GM19395 (cell line): ENCODE results near the gene CCDC80.

Source experiments
- ATAC-seq: cut with Tn5 transposase; IDR thresholded peaks from one replicate; pipeline ENCODE4 v1.9.1; 2021; ENCODE audit warnings: mild to moderate bottlenecking, moderate library complexity; ENCODE audit not compliant: unreplicated experiment

CCDC80 gene

DNA sequence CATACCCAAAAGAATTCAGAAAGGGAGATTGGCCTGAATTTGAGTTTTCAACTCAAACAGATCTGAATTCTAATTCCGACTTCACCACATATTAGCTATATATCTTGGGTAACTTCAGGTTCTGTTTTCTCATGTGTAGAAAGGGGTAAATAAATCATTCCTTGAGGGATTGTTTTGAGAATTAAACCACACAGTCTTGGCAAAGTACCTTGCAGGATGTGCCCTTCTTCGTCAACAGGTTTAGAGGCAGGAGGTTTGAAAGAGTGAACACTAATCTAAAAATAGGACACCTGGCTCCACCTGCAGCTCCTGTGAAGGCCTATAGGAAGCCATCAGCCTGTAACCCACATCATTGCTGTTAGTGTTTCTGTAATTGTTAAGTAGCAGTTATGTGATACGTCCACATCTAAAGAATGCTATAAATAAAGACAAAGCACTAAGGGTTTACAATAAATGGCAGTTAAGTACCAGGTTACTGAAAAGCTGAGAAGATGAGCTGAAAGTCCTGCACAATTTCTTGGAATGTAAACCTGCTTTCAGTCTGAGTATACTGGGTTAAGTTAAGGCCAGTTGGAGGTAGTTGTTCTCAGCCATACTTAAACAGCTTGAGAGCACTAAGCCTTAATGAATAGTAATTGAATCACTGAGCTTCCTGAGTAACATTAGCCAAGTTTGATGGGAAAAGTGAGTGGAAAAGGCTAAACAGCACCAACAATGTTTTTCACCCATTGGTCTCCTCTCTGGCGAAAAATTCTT is 6.0 kb downstream of the CCDC80 start:
- no peak for ATAC-seq

DNA sequence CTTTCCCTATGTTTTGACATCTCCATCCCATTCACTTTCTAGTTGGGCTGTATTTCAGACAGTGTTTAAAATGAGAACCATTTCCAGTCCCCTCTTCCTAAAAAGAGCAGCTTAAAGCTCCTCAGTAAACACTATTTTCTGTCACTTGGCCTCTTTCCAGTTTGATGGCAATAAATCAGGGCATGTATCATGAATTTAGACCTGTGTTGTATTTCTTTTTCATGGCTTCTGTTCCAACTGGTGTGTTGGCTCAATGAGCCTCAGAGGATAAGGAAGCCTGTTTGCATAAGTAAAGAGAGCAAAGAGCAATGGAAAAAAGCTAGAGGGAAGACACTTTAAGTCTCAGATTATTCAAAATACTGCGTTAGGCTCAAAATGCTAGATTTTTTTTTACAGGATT is 7.2 kb downstream of the CCDC80 start:
- no peak for ATAC-seq

DNA sequence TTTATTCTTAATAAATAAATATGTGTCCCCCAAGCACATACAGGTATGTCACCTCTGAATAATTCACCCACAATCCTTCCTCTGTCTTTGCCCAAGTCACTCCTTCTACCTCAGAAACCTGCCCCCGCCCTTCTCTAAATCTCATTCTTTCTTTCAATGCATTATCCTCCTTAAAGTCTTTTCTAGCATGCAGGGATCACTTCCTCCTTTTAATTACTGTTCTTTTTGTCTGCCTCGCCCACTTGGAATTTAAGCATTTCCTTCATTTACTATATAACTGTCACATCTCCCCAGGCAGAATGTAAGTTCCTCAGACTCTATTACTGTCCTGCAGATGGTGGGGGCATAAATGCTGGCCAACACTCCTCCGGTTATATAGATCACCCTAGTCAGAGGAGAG is 7.8 kb downstream of the CCDC80 start:
- no peak for ATAC-seq

DNA sequence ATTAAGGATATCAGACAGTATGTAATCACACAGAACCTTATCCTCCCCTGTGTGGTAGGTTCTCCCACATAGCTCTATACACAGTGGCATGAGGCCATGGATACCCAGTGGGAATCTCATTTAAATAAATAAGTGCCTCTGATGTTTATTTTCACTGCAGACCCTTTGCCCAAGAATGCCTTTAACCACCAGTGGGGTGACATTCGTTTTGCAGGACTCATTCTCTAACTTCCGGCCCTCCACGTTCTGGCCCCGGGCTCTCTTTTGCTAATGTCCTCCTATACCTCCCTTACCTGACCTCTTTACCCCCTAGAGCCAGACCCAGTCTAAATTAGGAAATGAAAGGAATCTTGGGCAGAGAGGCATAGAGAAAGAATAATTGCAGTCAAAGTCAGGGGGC is 8.3 kb downstream of the CCDC80 start:
- no peak for ATAC-seq

DNA sequence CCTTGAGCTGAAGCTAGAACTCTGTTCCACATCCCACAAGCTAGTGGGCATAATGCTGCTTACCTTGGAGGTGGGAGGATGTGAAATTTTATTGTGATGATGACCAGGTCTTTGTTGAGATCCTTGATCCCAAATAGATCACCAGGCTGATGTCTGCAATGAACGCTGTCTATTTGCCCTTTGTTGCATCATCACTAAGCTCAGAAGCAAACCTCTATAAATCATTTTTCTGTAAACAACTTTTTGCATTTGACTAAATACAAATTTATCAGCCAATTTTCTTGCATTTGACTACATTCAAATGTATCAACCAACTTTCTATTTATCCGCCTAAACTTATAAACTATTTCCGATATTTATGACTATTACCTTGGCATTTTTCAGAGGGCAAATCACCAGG is 9.7 kb downstream of the CCDC80 start:
- no peak for ATAC-seq

- no peak for ATAC-seq
These were observed 11.5 kb downstream of the CCDC80 start for GRCh38 chr3:112629425-112629824.

GRCh38 chr3:112627919-112628466 is 12.9 kb downstream of the CCDC80 start:
- ATAC-seq = no peak

GRCh38 chr3:112627419-112627818 is 13.5 kb downstream of the CCDC80 start:
- no peak for ATAC-seq

DNA sequence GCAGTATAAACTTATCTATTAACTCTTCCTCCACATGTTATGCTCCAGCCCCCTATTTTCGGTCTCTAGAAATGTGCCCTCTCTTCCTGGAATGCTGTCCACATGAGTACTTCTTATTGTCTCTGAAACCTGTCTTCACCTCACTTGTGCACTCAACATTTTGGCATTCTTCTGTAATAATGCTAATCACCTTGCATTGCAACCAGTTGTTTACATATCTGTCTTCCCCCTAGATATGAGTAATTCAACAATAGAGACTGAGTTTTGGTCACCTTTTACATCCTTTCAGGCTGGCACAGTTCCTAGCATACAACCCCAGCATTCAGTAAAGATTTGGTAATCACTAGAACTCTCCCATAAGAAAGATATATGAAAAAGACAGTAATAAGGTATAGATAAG is 17.2 kb downstream of the CCDC80 start:
- ATAC-seq = no peak

GRCh38 chr3:112623213-112623612 is 17.7 kb downstream of the CCDC80 start:
- ATAC-seq = no peak

- ATAC-seq = peak; percentile 71
These were observed 21.6 kb downstream of the CCDC80 start for GRCh38 chr3:112619295-112619694.

GRCh38 chr3:112617285-112617684 is 23.7 kb downstream of the CCDC80 start:
- ATAC-seq = no peak

DNA sequence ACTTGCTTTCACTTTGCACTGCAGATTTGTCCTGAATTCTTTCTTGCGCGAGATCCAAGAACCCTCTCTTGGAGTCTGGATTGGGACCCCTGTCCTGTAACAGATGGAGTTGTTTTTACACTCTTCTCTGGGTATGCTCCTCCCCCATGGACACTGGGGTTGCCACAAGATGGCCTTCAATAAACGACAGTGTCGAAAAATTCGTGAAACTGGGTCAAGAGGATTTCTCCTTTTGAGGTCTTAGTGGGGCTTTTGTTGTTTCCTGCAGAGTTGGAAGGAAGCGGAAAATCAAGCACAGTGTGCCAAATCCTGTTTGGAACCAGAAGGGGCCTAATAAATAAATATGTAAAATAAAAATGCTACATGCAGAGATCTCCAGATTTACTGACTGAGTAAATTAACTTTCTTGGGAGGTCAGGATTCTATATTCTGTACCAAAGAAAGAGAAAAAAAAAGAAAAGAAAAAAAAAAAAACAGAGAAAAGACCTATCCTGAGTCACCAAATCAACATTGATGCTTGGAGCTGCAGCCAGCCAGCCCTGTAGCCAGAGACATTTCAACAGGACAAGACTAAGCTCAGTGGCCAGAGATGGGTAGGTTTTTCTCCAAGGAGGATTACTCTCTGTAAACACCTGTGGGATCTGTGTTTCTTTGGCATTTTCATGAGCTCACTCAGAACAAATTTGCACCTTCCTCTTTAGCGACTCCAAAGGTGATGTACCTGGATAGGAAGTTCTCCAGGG is 24.8 kb downstream of the CCDC80 start:
- no peak for ATAC-seq

DNA sequence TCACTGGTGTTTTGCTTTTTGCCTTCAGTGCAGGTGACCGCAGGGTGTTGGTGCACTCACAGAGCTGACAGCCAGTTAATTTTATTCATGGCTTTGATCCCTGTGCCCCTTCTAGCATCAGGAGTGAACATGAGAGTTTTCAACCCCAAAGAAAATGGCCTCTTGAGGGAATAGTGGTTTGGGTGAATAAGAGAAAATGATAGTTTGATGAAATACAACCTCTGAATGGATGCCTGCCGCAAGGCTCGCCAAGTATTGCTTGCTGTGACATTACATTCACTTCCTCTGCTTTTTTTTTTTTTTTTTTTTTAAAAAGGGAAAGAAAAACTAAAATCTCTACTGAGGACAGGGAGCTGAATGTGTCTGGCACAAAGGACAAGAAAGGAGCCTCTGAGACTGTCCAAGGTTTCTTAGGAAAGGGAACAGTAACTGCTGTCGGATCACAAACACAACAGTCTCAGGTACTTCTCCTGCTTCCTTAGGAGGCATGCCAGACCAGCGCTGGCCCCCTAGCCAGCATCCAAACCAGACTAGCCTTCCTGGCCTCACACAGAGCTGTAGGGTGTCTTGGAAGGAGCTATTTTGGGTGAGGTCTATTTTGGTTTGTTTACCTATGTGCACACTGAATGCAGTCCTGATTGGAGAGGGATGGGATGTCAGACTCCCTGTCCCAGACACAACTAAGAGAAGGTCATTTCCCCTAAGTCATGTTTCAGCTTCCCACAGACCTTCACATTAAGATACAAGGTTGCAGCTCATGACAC is 29.0 kb downstream of the CCDC80 start:
- ATAC-seq = no peak

DNA sequence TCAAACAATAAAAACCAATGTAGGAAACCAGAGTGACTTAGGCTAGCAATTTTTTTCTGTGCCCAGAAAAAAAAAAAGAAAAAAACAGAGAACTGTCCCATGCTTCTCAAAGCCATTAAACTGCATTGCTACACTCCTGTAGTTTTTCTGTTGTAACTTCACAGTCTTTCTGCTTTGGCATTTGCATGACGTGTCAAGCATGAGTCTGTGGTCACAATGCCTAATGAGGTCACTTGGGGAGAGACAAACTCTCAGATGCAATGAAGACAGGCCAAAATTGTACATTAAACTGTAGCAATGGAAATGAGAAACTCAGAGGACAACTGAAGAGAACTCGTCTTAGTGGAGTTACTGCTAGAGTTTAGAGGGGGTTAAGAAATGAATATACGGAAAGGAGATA is 30.8 kb downstream of the CCDC80 start:
- ATAC-seq = no peak

- ATAC-seq = no peak
These were observed 33.1 kb downstream of the CCDC80 start for GRCh38 chr3:112607863-112608262.

DNA sequence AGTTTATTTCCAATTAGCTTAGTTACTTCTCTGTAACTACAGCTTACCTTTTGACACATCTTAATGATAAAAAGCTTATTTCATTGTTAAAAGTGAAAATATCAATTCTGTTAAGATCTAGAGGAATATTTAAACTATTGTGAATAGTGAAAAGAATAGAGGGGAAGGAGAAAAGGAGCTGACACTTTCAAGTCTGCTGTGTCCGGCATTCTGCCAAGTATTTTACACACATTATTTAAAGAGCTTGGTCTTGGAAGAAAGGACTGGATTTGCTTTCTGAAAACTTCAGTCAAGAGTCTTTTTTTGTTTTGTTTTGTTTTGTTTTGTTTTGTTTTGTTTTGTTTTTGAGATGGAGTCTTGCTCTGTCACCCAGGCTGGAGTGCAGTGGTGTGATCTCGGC is 34.8 kb downstream of the CCDC80 start:
- ATAC-seq = no peak

- ATAC-seq = no peak
These were observed 35.7 kb downstream of the CCDC80 start for GRCh38 chr3:112605285-112605684.

DNA sequence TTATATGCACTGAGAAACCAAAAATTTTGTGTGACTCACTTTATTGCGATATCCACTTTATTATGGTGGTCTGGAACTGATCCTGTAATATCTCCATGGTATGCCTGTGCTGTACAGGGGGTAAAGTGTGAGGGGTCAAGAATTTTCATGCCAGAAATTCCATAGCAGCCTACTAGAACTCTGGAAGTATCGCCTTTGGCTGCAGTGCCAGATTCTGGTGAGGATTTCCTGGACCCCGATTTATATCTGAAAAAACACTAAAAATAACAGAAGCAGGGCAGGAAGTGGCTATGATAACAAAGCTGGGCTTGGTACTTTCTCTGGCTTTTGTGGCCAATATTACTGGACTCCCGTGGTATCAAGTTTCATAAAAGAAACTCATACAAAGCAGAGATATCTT is 36.4 kb downstream of the CCDC80 start:
- no peak for ATAC-seq

GRCh38 chr3:112602217-112602838 is 38.6 kb downstream of the CCDC80 start:
- peak; percentile 88 for ATAC-seq

DNA sequence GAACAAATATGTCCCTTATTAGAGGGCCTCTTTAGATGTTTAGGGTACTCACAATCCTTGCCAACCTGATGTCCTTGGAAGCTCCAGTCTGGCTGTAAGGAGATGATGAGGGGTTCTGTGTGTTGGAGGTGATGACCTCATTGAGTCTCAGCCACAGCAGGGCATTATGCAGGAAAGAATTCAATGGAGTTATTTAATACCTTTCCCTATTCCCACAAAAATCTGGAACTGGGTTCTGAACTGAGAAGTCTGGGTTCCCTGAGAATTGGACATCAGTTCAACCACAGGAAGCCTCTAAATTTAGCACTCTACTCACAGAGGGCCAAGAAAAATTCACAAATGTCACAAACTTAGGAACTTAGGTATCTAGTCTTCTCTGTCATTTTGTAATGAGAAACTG is 42.2 kb downstream of the CCDC80 start:
- ATAC-seq = no peak
